Activated CD8-positive, alpha-beta memory T cell treated with anti-CD3 and anti-CD28 coated beads, Interleukin-2, amount 50 U/mL, for 24 hours (primary cell): ENCODE measurements around the gene GNL1.

ENCODE experiments used
- DNase-seq: peaks from one replicate; pipeline ENCODE4 v3.0.0-alpha.2; 2020; ENCODE audit errors: extremely low read depth

The GNL1 gene

DNA sequence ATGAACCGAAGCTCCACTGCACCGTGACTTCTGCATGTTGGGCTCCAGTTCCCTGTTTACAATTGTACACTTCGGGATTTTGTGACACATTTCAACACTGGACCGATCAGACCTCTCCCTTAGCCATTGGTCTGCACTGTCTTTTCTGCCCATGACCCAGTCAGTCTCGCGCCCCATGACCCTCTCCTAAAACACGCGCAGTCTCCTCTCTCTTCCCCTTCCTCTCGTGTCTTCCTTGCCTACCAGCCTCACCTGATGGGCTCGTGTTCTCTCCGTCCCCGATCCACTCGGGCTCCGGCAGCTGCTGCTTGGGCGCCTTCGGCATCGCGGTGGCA lies 14.4 kb upstream of the GNL1 start:
- no peak for DNase-seq

DNA sequence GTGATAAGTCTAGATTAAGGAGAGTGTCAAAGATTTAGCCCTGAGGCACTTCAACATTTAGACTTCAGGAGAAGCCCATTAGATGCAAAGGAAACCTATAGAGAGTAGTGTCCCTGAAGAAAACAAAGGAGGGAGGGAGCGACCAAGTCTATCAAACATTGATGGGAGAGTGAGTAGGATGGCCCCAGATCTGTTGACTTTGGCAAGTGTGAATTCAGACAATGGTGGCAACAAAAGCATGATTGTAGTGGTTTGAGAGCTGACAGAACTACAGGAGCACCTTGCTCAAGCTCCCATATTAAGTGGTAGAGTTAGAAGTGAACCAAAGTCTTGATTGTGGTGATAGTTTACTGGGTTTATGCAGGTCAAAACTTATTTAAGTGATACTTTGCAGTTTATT lies 14.0 kb upstream of the GNL1 start:
- no peak for DNase-seq

GRCh38 chr6:30568245-30568644 lies 12.0 kb upstream of the GNL1 start:
- DNase-seq, result peak; percentile 12

DNA sequence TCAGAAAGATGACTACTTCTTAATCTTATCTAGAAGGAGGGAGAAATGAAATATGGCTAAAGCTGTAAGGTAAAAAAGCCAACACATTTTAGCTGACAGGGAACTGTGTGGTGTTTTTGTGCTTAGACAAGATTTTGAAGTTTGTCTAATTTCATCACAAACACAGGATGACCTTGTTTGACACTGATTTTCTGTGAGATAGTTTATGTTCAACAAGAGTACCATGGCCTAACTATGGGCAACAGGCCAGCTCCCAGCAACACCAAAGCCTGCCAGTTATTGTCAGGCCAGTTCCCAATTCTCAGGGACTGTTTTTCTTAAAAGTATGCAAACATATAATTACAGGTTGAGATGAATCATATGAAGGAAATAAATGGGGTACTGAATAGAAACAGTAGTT lies 9.5 kb upstream of the GNL1 start:
- no peak for DNase-seq

DNA sequence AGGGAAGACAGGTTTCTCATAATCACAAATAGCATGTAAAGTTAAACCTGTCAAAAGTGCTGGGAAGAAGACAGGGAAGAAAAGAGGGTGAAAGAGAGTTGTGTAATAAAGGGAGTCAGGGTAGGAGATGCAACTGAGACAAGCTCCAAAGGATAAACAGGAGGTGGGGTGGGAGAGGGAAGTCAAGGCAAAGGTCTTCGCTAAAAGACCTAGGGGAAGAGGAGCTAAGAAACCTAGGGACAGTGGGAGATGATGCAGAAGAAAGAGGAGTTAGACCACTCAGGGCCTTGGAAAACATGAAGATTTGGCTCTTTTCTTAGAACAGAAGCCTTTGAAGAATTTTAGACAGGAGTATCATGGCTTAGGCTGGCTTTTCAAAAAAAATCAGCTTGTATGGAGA lies 7.8 kb upstream of the GNL1 start:
- DNase-seq, result no peak

- no peak for DNase-seq
Observed at GRCh38 chr6:30562470-30563425, 6.5 kb upstream of the GNL1 start.

GRCh38 chr6:30560930-30561329 lies 4.6 kb upstream of the GNL1 start:
- DNase-seq, result no peak

DNA sequence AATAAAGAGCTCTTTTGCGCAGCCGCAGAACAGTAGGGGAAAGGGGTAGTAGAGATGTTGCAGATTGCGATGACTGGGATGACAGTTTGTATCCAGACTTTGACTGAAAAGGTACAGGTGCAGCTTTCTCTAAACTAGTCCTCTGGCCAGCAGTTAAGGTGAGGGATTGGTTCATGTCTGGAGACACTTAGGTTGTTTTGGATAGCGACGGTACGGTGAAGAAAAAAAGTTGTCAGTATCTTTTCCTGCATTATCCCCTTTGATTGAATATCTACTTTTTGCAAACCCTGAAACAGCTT lies 1.3 kb upstream of the GNL1 start:
- DNase-seq, result peak; percentile 19

DNA sequence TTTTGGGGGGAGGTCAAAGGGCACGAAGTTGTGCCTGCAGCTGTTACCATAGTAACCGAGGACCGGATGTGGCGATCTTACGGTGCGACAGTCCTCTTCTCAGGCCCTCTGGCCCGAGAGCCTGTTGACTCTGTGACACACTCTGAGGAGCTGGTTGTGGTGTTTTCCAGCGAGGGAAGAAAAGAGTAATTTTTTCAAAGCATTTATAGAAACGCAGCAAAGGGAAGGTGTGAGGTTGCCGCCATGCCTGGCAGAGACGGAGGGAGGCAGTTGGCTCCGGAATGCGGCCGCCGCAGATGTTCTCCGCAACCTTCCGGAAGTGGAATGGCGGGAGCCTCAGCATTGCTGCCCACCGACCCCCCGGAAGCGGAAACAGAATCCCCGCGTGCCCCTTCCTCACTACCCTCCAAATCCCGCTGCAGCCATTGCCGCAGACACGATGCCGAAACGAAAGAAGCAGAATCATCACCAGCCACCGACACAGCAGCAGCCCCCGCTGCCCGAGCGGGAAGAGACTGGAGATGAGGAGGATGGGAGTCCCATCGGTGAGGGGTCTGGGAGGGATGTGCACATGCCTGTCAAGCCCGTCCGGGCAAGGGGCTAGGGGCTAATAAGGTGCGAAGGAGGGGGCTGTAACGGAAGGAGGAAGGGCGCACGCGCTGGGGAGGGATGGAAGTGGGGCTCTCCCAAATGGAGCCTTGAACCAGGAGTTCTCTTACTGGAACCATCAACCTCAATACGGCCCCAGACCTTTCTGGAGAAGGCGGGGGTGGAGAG lies 805 bp upstream of the GNL1 start, which contains the start of gene PRR3:
Gene PRR3, plus strand, starts transcription at position 390 of the 777 bp plus-strand sequence. Its CDS starts 50 bp downstream, at position 440.
- DNase-seq, result peak; percentile 70

DNA sequence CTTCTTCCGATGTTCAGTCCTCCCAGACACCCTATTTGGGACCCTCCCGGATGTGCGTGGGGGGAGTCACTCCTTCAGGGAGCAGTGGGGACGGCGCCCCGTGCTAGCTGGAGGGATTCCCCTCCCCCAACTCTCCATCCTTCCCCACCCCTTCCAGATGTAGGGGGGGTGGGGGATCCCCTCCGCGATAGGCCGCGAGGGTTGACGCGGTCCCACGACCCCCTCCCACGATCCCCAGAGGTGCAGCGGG lies 548 bp downstream of the GNL1 start:
- no peak for DNase-seq

- no peak for DNase-seq
Observed at GRCh38 chr6:30554962-30555815, 1.1 kb downstream of the GNL1 start.

GRCh38 chr6:30554404-30554803 lies 1.9 kb downstream of the GNL1 start:
- DNase-seq, result no peak

DNA sequence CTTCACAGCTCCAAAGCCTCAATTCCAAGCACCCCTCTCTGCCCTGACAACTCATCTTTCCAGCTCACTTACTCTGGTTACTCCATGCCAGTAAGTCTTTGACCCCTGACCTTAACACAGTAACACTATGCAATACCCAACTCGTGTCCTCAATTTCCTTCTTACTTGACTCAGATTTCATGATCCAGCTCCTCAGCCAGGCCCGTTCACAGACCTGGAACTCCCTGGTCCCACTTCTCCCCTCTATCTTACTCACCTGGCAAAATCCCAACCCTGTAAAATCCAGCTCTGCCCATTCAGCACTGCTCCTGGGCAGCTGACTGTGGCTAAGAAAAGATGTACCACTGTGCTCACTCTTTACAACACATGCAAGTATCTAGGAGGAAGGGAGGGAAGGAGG lies 7.9 kb downstream of the GNL1 start:
- no peak for DNase-seq

DNA sequence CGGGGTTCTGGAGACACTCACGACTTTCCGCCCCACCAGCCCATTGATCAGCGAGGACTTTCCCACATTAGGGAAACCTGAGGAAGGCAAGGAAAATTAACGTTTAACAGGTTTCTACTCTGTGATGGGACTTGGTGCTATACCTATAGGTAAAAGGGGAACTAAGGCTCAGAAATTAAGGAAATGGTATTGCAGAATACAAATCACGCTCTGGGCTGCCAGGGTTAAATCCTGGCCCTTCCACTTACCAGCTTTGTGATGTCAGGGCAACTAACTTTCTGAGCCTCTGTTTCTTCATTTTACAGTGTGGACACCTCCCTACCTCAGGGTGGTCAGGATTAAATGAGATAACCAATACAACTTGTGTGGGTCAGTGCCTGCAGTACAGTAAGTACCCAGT lies 8.8 kb downstream of the GNL1 start:
- no peak for DNase-seq

DNA sequence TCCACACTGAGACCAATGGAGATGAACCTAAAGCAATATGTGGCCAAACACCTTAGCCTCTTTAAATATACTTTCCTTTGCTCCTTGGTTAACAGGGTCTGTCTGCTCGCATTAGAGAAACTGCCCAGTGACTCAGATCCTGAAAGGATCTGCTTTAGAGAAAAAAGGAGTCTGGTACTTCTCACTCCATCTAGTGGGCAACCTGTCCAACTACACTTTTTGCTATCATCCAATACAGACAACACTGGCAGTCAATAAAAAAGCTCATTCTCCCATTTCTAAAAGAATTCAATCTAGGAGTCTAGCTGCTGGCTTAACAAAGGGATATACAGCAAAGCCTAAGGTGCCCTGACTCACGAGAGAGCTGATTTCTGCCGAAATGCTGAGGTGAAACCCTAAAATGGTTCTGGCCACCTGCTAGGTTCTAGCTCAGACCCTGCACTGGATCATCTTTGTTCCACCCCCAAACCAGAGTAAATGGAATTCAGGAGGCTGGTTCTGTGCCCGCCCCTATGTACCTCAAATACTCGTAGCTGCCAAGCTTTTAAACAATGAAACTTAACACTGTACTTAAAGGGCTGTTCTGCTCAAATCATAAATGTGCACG lies 11.5 kb downstream of the GNL1 start:
- no peak for DNase-seq

- no peak for DNase-seq
Observed at GRCh38 chr6:30543821-30544220, 12.5 kb downstream of the GNL1 start.

DNA sequence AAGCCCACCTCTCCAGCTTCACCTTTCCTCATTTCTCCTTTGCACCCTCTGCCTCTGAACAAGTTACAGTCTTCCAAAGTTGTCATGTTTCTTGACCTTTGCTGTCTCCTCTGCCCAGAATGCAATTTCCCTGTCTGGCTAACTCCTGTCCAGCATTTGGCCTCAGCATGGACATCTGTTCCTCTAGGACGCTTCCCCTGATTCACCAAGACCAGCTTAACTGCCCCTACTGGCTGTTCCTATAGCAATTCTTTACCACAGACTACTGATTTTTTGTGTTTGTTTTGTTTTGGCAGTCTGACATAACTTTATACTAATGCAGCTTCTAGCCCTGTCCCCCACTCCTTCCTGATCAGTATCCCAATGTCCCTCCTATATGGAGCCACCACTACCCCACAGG lies 13.4 kb downstream of the GNL1 start:
- DNase-seq, result no peak

DNA sequence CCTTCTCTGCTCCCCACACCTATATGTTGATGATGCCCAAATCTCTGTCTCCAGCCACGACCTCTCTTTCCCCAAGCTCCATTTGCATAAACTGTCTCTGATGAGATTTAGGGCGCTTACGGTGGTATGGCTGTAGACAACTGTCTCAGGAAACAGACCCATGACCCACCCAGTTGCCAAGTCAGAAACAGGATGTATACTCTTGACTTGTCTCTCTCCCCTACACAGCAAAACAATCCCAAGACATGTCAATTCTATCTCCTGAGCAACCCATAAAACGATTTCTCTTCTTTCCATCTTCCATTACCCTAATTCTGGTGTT lies 13.9 kb downstream of the GNL1 start:
- no peak for DNase-seq

DNA sequence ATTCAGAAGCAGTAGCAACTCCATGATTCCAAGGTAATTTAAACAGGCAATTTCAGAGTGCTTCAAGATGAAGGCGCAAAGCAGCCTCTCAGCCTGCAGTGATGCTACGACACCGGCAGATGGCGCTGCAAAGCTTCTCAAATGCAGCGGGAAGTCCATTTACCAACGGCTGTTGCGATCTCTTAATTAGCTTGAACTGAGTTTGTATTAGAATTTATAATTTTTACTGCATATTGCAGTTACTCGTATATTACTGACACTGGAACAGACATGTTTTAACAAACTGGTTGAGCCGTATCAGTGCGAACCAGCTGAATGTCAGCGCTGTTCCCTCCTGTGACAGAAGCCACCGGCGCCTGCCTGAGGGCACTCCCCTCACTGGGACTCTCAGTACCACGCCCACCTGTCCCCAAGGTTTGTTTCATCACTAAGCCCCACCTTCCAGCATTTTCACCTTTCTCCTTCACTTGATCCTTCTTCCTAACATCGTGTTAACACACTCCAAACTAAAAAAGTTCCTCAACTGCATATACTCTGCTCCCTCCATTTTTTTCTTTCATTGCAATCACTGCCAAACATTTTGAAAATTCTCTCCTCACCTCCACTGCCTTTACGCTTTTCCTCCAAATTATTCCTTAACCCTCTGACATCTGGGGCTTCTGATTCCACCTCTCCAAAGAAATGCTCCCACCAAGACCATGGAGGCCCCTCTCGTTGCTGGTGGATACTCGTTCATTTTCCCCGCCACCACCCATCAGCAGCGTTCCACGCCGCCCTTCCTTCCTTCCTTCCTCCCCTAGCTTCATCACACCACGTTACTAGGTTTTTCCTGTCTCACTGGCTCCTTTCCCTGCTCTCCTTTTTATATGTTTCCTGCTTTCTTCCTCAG lies 14.5 kb downstream of the GNL1 start:
- no peak for DNase-seq

GRCh38 chr6:30537931-30538330 lies 18.4 kb downstream of the GNL1 start:
- no peak for DNase-seq
